Activated CD8-positive, alpha-beta memory T cell treated with anti-CD3 and anti-CD28 coated beads, Interleukin-2, amount 10 ng/mL, durations not matched to agents 7 days and 5 days (primary cell): ENCODE measurements around the gene MYO16. TPM values are rescaled to one million over a fixed set of nuclear protein-coding genes. Genes with fewer than 3 reads are reported as not detected.
A peak's percentile ranks its signal among the peaks of the same experiment; 100 is the strongest.

Experiments
- ATAC-seq: fragments of 150-1000 bp; cut with Tn5 transposase; one replicate; pipeline ENCODE4 v1.10.0; 2021; ENCODE audit warnings: moderate library complexity
- CTCF ChIA-PET: fragments of 350-600 bp; sonication (Branson Sonifier 250); formaldehyde crosslinking; loops from one replicate; lab custom pipeline; 2021; ENCODE audit warnings: antibody characterized with exemption; lab: Charles Lee
- DNase-seq: peaks from one replicate; pipeline ENCODE4 v3.0.0-alpha.2; 2020
- H3K27ac Mint-ChIP-seq: one replicate; pipeline ENCODE4 v1.8.0; 2021; ENCODE audit warnings: mild to moderate bottlenecking, mixed read lengths
- H3K27me3 Mint-ChIP-seq: one replicate; pipeline ENCODE4 v1.8.0; 2021; ENCODE audit warnings: mixed read lengths
- H3K36me3 Mint-ChIP-seq: one replicate; pipeline ENCODE4 v1.8.0; 2021; ENCODE audit warnings: mild to moderate bottlenecking, mixed read lengths
- H3K4me1 Mint-ChIP-seq: one replicate; pipeline ENCODE4 v1.8.0; 2021; ENCODE audit warnings: mixed read lengths
- H3K4me3 Mint-ChIP-seq: one replicate; pipeline ENCODE4 v1.8.0; 2021; ENCODE audit warnings: mild to moderate bottlenecking, moderate library complexity, mixed read lengths
- H3K9me3 Mint-ChIP-seq: one replicate; pipeline ENCODE4 v1.8.0; 2022; ENCODE audit warnings: low read depth, mixed read lengths
- total RNA-seq, 2 experiments: library from RNA; stranded (reverse); gene quantifications; one replicate each; pipeline ENCODE4 v1.2.3, GENCODE V29; 2021

The MYO16 gene
- total RNA-seq, 2 experiments from 2014 or later: 0.05 TPM; not detected in 1

- Mint-ChIP-seq H3K4me1 (peaks cover 21% of the 10 kb centered on the region), H3K27me3 (peaks cover 19% of the 10 kb centered on the region), H3K4me3 (no peak overlapping the region), H3K9me3 (no peaks in the 10 kb centered on the region), H3K27ac (no peak overlapping the region), H3K36me3 (no peaks in the 10 kb centered on the region)
- ATAC-seq (no peak), DNase-seq (no peak)
- CTCF ChIA-PET: no interaction called here
Observed at GRCh38 chr13:109159650-109160309, 530.4 kb downstream of the MYO16 start.

DNA sequence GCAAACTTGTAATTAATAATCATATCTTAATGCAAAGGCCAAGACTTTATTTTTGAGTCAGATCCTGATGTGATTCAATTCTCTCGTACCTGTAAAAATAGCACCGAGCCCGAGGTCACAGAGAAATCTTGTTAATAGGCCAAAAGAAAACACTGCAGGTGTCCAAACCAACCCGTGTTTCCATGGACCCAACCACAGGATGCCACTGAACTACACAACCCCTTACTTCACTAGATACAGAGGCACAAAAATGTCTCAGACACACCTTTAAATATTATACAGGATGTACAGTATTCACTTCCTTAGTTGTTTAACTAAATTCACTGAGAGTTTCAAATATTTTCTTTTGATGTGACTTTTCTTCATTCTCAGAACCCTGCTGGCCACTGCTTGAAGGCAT, 530.9 kb downstream of the MYO16 start:
- Mint-ChIP-seq H3K4me1 (peaks cover 21% of the 10 kb centered on the region), H3K9me3 (no peaks in the 10 kb centered on the region), H3K27me3 (peaks cover 15% of the 10 kb centered on the region), H3K27ac (no peak overlapping the region), H3K36me3 (no peaks in the 10 kb centered on the region), H3K4me3 (no peak overlapping the region)
- ATAC-seq (no peak), DNase-seq (no peak)
- CTCF ChIA-PET: no interaction called here

DNA sequence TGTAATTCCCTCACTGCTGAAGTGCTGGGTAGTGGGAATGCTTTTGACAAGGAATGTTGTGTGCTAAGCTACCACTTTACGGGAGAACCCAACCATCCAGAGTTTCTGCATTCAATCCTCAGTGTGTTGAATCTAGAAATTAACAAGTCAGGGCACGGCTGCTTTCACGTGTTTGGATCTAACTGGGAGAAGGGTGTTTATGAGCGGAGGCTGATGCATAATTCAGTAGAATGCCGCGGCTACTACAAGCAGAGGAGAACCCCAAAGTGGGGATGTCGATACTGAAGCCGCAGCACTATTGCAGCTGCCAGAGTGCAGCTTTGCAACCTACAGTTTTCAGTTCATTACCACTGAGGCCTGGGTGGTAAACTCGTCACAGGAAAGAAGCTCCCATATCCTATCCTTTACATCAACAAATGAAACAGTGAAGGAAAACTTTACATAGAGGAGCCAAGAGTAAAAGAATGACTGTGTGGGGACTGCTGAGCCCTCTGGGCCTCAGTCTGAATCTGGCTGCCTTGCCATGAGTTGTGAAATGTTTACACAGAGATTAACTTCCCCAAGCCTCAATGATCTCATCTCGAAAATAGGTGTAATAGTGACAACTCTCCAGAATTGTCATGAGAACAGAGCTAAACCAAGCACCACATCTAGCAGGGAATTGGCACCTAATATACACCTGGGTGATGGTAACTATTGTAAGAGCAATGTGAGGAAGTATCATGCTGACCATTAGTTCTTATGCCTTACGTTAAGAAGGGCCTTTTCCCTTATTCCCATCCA, 531.7 kb downstream of the MYO16 start:
- DNase-seq: no peak
- Mint-ChIP-seq H3K9me3 (no peaks in the 10 kb centered on the region), H3K27ac (no peak overlapping the region), H3K4me3 (no peak overlapping the region), H3K36me3 (no peaks in the 10 kb centered on the region), H3K27me3 (peaks cover 13% of the 10 kb centered on the region), H3K4me1 (peaks cover 21% of the 10 kb centered on the region)
- ATAC-seq: no peak
- CTCF ChIA-PET: no interaction called here

GRCh38 chr13:109162248-109163036, 533.0 kb downstream of the MYO16 start:
- Mint-ChIP-seq H3K4me1 (peaks cover 26% of the 10 kb centered on the region), H3K27me3 (peaks cover 13% of the 10 kb centered on the region), H3K27ac (no peak overlapping the region), H3K36me3 (no peaks in the 10 kb centered on the region), H3K9me3 (no peaks in the 10 kb centered on the region), H3K4me3 (no peak overlapping the region)
- ATAC-seq (peak; percentile 82), DNase-seq (peak; percentile 65)
- CTCF ChIA-PET: no interaction called here

DNA sequence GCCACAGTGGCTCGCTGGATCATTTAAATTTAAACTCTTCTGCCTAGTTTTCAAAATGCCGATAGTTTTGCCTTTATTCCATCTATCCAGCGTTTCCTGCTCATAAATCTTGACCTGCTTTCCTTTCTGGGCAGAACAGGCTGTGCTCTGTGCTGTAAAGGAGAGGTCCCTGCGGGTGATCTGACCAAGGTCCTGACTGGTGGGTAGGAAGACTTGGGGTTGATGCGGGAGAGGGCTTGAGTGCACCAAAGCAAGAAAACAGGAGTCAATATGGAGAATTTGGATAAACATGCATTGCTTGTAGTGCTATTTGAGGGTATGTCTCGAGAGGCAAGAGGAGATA, 533.6 kb downstream of the MYO16 start:
- Mint-ChIP-seq H3K4me3 (no peak overlapping the region), H3K4me1 (peaks cover 26% of the 10 kb centered on the region), H3K27ac (no peak overlapping the region), H3K9me3 (no peaks in the 10 kb centered on the region), H3K36me3 (no peaks in the 10 kb centered on the region), H3K27me3 (peaks cover 12% of the 10 kb centered on the region)
- CTCF ChIA-PET: no interaction called here
- ATAC-seq (no peak), DNase-seq (no peak)

DNA sequence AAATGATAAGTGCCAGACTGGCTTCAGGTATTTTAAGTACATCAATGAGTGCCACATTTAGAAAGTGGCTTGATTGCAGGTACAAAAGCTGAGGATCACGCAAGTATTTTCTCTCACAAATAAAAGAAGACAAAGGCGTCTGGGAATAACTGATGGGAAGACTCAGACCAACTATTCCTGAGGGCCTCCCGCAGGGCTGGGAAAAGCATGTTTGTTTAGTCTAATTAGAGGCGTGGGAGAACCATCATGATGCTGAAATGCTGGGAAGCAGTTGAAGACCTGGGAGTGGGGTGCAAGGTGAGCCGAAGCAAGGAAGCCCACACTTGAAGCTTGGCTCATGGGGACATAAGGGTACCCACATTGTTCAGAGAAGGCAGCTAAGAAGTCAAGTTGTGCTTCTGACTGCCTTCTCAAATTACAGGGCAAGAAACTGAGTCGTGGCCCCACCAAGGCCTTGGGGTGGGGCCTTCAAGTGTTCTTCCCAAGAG, 536.0 kb downstream of the MYO16 start:
- ATAC-seq (no peak), DNase-seq (no peak)
- Mint-ChIP-seq H3K4me1 (peaks cover 26% of the 10 kb centered on the region), H3K4me3 (no peak overlapping the region), H3K27ac (no peak overlapping the region), H3K27me3 (peaks cover 7% of the 10 kb centered on the region), H3K36me3 (no peaks in the 10 kb centered on the region), H3K9me3 (no peaks in the 10 kb centered on the region)
- CTCF ChIA-PET: no interaction called here

GRCh38 chr13:109166804-109167203, 537.4 kb downstream of the MYO16 start:
- Mint-ChIP-seq H3K9me3 (no peaks in the 10 kb centered on the region), H3K27me3 (peaks cover 7% of the 10 kb centered on the region), H3K36me3 (no peaks in the 10 kb centered on the region), H3K4me1 (peaks cover 19% of the 10 kb centered on the region), H3K27ac (no peak overlapping the region), H3K4me3 (no peak overlapping the region)
- CTCF ChIA-PET: no interaction called here
- ATAC-seq: no peak
- peak; percentile 41 for DNase-seq

DNA sequence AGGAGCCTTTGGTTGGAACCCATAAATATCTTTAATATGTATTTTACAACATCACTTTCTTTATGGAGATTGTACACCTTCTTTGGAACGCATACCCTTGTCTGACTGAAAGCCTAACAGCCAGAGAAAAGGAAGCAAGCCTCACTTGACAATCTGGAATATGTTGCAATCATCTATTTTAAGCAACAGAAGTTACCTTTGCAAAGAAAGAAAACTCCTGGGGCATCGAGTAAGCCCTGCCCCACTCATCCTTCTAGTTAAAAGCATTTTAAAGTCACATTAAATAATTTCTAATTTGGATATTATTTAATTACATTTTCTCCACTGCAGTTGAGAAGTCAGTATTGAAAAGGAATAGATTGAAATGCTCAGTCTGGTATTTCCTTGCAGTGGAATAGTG, 542.7 kb downstream of the MYO16 start:
- Mint-ChIP-seq H3K36me3 (no peaks in the 10 kb centered on the region), H3K9me3 (no peaks in the 10 kb centered on the region), H3K27ac (no peak overlapping the region), H3K4me3 (no peak overlapping the region), H3K27me3 (peaks cover 8% of the 10 kb centered on the region), H3K4me1 (no peaks in the 10 kb centered on the region)
- DNase-seq: no peak
- ATAC-seq: no peak
- CTCF ChIA-PET: no interaction called here

DNA sequence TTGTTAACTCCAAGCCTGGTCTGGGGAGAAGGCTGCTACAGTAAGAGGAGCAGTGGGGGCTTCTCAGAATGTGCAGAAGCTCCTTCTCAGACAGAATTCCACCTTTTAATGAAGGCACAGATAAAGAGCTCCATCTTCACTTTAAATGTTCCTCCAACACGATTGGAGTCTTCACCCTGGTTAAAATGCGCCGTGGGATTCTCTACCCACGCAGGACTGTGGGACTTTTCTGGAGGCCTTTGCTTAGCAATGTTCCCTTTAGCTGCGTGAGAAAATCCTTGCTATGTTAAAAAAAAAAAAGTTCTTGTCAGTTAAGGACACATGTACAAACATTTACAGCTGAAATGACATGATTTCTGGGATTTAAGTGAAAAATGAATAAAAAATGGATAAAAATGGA, 546.3 kb downstream of the MYO16 start:
- H3K27me3 Mint-ChIP-seq: peaks cover 8% of the 10 kb centered on the region
- DNase-seq (no peak), ATAC-seq (no peak)
- no peaks in the 10 kb centered on the region for H3K9me3 Mint-ChIP-seq
- no peak overlapping the region for H3K4me3 Mint-ChIP-seq
- CTCF ChIA-PET: no interaction called here
- no peak overlapping the region for H3K27ac Mint-ChIP-seq
- no peaks in the 10 kb centered on the region for H3K4me1 Mint-ChIP-seq
- H3K36me3 Mint-ChIP-seq: no peaks in the 10 kb centered on the region

GRCh38 chr13:109180905-109181425, 551.6 kb downstream of the MYO16 start:
- H3K27ac Mint-ChIP-seq: no peak overlapping the region
- no peak for DNase-seq

GRCh38 chr13:109182777-109183465, 553.5 kb downstream of the MYO16 start:
- CTCF ChIA-PET: no interaction called here
- Mint-ChIP-seq H3K9me3 (no peaks in the 10 kb centered on the region), H3K36me3 (no peaks in the 10 kb centered on the region), H3K4me3 (no peak overlapping the region), H3K4me1 (no peaks in the 10 kb centered on the region), H3K27ac (no peak overlapping the region), H3K27me3 (no peaks in the 10 kb centered on the region)
- no peak for ATAC-seq
- DNase-seq: no peak

More at GRCh38 chr13:109180905-109181425, 551.6 kb downstream of the MYO16 start:
- Mint-ChIP-seq H3K36me3 (no peaks in the 10 kb centered on the region), H3K4me1 (no peaks in the 10 kb centered on the region), H3K9me3 (no peaks in the 10 kb centered on the region), H3K27me3 (no peaks in the 10 kb centered on the region), H3K4me3 (no peak overlapping the region)
- CTCF ChIA-PET: no interaction called here
- no peak for ATAC-seq

- no peak overlapping the region for H3K4me3 Mint-ChIP-seq
- no peaks in the 10 kb centered on the region for H3K9me3 Mint-ChIP-seq
- DNase-seq (no peak), ATAC-seq (no peak)
- no peaks in the 10 kb centered on the region for H3K36me3 Mint-ChIP-seq
- H3K27ac Mint-ChIP-seq: no peak overlapping the region
- H3K4me1 Mint-ChIP-seq: no peaks in the 10 kb centered on the region
- CTCF ChIA-PET: no interaction called here
- H3K27me3 Mint-ChIP-seq: peaks cover 6% of the 10 kb centered on the region
Observed at GRCh38 chr13:109191413-109191812, 562.0 kb downstream of the MYO16 start.

GRCh38 chr13:109192306-109192705, 562.9 kb downstream of the MYO16 start:
- ATAC-seq (no peak), DNase-seq (no peak)
- CTCF ChIA-PET: no interaction called here
- Mint-ChIP-seq H3K36me3 (no peaks in the 10 kb centered on the region), H3K9me3 (no peaks in the 10 kb centered on the region), H3K27ac (no peak overlapping the region), H3K4me3 (no peak overlapping the region), H3K27me3 (peaks cover 6% of the 10 kb centered on the region), H3K4me1 (no peaks in the 10 kb centered on the region)
